GM12865 (cell line): ENCODE measurements around the gene MICAL2.
A peak's percentile ranks its signal among the peaks of the same experiment; 100 is the strongest.

ENCODE experiments used
- DNase-seq: peaks from one replicate; pipeline ENCODE4 v3.0.0; 2010; ENCODE audit warnings: low read depth
- H3K4me3 ChIP-seq: 2 replicates; pipeline ENCODE4 v1.5.1; 2011; ENCODE audit warnings: mild to moderate bottlenecking, low read depth, low read length, control low read depth
- CTCF ChIP-seq: IDR thresholded peaks from 2 replicates; pipeline ENCODE4 v1.5.1; 2011; ENCODE audit warnings: low read length, control low read depth, low read depth, inconsistent platforms; ENCODE audit not compliant: insufficient read depth; ENCODE audit errors: missing control alignments

The MICAL2 gene

GRCh38 chr11:12193515-12194336, 83.3 kb downstream of the MICAL2 start:
- no peak for DNase-seq
- H3K4me3 ChIP-seq = no peak overlapping the region
- no peak for TF ChIP-seq CTCF

- DNase-seq = peak; percentile 83
- TF ChIP-seq CTCF = no peak
- peak overlapping the region; percentile 41 for H3K4me3 ChIP-seq
These were observed 85.4 kb downstream of the MICAL2 start for GRCh38 chr11:12195768-12196167.

GRCh38 chr11:12196308-12196707, 85.9 kb downstream of the MICAL2 start:
- TF ChIP-seq CTCF = no peak

GRCh38 chr11:12196872-12197271, 86.5 kb downstream of the MICAL2 start:
- no peak for DNase-seq
- peak overlapping the region; percentile 41 for H3K4me3 ChIP-seq
- no peak for TF ChIP-seq CTCF

More at GRCh38 chr11:12196308-12196707, 85.9 kb downstream of the MICAL2 start:
- DNase-seq = peak; percentile 40
- peak overlapping the region; percentile 41 for H3K4me3 ChIP-seq

- DNase-seq = no peak
- H3K4me3 ChIP-seq = no peak overlapping the region
- no peak for TF ChIP-seq CTCF
These were observed 88.1 kb downstream of the MICAL2 start for GRCh38 chr11:12198251-12199222.

GRCh38 chr11:12199231-12199948, 89.0 kb downstream of the MICAL2 start:
- no peak overlapping the region for H3K4me3 ChIP-seq
- peak; percentile 16 for DNase-seq
- TF ChIP-seq CTCF = no peak
